ENCODE measurements around the gene RHOF. TPM values are rescaled to one million over a fixed set of nuclear protein-coding genes. Genes with fewer than 3 reads are reported as not detected.
A peak's percentile ranks its signal among the peaks of the same experiment; 100 is the strongest.

RHOF gene
- total RNA-seq, 1 experiment from 2014 or later = 1.6 TPM

DNA sequence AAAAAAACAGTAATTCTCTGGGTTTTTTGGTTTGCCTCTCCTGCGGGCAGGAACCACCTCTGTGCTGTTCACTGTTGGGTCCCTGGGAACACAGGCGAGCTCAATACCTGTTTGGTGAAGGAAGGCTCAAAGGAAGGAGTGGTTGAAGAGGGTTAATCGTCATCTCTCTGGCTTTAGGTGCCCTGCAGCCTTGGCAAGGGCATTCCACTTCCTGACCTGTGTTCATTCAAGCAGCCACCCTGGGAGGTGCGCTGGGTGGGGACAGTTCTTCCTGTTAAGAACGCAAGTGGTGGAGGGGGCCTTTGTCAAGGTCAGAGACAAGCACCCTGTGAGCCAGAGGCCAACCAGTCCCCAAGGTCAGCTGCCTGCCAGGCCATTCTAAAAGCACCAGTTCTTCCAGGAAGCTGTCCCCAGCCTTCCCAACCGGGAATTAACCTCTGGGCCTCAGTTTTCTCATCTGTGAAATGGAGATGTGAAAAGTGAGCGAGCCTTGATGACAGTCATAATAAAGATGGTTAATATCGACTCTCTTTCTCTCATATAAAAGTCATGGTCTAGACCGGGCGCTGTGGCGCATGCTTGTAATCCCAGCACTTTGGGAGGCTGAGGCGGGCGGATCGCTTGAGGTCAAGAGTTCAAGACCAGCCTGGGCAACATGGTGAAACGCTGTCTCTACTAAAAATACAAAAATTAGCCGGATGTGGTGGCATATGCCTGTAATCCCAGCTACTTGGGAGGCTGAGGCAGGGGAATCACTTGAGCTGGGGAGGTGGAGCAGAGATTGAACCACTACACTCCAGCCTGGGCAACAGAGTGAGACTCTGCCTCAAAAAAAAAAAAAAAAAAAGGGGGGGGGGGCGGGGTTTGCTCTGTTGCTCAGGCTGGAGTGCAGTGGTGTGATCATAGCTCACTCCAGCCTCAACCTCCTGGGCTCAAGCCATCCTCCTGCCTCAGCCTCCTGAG lies 6.1 kb downstream of the RHOF start:
- DNase-seq (ENCODE audit: low read depth in 1 of 2, low spot score in 2 of 2) = no peak
- Histone ChIP-seq H3K4me3 (no peak overlapping the region), H3K4me1 (replicated peaks) (peaks cover 20% of the 10 kb centered on the region), H3K9me3 (replicated peaks) (no peaks in the 10 kb centered on the region), H3K27me3 (replicated peaks) (no peaks in the 10 kb centered on the region), H3K36me3 (no peaks in the 10 kb centered on the region), H3K27ac (no peak overlapping the region)

DNA sequence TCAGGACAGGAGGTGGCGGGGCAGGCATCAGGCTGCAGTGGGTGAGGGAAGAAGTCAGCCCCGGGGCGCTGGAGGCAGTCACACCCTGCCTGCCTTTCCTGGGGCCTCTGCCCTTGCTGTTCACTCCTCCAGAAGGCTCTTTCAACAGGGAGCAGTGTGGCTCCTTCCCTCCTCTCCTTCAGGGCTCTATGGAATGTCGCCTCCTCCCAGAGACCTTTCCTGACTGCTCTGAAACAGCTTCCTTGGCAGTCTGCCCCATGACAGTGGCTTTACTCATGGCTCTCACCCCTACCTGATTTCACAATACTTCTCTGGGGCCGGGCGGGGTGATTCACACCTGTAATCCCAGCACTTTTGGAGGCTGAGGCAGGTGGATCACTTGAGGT lies 7.1 kb downstream of the RHOF start:
- Histone ChIP-seq H3K27ac (no peak overlapping the region), H3K27me3 (replicated peaks) (no peaks in the 10 kb centered on the region), H3K9me3 (replicated peaks) (no peaks in the 10 kb centered on the region), H3K36me3 (no peaks in the 10 kb centered on the region), H3K4me1 (replicated peaks) (peaks cover 24% of the 10 kb centered on the region), H3K4me3 (no peak overlapping the region)
- DNase-seq (ENCODE audit: low read depth in 1 of 2, low spot score in 2 of 2) = peak; percentile 49 to 73

DNA sequence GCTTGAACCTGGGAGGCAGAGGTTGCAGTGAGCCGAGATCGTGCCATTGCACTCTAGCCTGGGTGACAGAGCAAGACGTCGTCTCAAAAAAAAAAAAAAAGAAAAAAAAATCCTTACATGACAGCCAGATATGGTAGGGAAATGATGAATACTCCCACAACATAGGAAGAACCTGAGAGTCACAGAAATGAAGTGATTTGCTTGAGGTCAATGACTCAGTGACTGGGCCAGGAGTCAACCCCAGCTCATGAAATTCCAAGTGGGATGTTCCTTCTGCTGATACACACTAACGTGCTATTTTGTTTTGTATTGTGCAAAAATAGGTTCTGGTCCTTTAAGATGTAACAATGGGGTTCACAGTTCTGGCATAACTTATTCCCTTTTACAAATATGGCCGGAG lies 9.0 kb downstream of the RHOF start:
- Histone ChIP-seq H3K27ac (no peak overlapping the region), H3K36me3 (no peaks in the 10 kb centered on the region), H3K4me3 (no peak overlapping the region), H3K27me3 (replicated peaks) (no peaks in the 10 kb centered on the region), H3K9me3 (replicated peaks) (no peaks in the 10 kb centered on the region), H3K4me1 (replicated peaks) (peaks cover 24% of the 10 kb centered on the region)
- peak in 1 of 2 experiments; percentile 38 for DNase-seq (ENCODE audit: low read depth in 1 of 2, low spot score in 2 of 2)

DNA sequence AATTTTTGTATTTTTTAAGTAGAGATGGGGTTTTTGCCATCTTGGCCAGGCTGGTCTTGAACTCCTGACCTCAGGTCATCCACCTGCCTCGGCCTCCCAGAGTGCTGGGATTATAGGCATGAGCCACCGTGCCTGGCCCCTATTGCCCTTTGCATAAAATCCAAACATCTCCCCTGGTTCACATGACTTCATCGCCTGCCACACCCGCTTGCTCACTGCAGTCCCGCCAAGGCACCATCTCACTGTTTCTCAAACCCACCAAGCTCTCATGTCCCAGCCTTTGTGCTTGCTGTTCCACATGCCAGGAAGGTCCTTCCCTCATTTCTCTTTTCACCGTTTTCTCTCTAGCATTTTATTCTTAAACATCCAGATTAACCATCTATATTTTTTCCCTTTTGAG lies 9.7 kb downstream of the RHOF start:
- H3K4me1 ChIP-seq (replicated peaks) = peaks cover 24% of the 10 kb centered on the region
- H3K27me3 ChIP-seq (replicated peaks) = no peaks in the 10 kb centered on the region
- H3K9me3 ChIP-seq (replicated peaks) = no peaks in the 10 kb centered on the region
- no peak for DNase-seq (ENCODE audit: low read depth in 1 of 2, low spot score in 2 of 2)
- no peak overlapping the region for H3K27ac ChIP-seq
- no peaks in the 10 kb centered on the region for H3K36me3 ChIP-seq
- no peak overlapping the region for H3K4me3 ChIP-seq

DNA sequence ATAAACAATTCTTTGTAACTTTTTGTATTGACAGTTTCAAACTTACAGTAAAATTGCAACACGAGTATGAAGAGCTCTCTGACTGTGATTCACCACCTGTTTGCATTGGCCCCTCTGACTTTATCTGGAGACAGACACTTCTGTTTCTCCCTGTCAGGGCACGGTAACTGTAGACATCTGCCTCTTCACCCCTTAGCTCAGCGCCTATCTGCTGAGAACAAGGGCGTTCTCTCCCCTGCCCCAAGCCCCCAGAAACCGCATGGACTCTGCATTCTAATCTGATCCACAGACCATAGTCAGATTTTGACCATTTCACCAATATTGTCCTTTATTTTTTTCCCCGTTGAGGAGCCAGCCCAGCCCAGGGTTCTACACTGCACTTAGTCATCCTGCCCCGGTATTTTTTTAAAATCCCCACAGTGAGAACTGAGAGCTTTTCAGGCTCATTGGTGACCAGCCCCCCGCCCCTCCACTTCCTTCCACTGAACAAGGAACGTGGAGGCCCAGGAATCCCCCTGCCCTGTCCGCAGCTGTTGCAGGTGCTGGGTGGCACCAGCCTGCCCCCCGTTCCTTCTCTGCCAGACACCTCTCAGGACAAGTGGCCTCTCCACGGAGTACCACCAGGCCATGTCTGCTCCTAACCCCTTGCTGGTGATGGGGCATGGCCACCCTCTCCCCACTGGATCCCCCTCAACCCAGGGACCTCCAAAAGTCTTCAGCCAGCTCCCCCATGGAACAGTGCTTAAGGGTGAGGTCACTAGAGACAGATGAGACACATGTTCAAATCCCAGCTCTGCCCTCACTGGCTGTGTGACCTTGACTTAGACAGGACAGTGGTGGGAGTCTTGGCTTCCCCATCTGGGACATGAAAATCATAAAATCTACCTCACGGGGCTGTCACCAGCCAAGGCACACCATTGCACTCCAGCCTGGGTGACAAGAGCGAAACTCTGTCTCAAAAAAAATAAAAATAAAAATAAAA lies 11.2 kb downstream of the RHOF start:
- Histone ChIP-seq H3K27ac (no peak overlapping the region), H3K4me1 (replicated peaks) (peaks cover 24% of the 10 kb centered on the region), H3K36me3 (no peaks in the 10 kb centered on the region), H3K9me3 (replicated peaks) (no peaks in the 10 kb centered on the region), H3K27me3 (replicated peaks) (no peaks in the 10 kb centered on the region), H3K4me3 (no peak overlapping the region)
- no peak for DNase-seq (ENCODE audit: low read depth in 1 of 2, low spot score in 2 of 2)

DNA sequence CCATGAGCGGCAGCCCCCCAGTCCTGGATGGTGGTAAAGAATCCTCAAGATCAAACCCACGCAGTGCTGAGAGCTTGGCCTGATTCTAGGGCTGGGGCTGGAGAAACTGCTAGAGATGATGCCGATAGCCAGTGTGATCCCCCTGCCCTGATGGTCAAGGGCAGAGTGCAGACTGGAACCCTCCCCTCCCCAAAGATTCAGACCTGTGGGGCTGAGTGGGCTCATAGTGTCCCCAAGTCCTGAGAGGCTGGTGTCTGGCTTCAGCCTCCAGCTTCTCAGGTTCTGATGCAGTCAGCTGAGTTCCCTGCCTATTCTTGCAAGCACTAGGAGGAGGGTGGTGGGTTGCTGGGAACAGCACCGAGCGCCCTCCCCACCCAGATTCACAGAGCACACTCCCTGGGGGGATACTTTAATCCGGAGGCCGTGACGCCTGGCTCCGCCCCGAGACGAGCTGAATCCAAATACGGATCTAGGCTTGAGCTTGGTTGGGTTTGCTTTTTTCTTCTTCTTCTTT lies 11.9 kb downstream of the RHOF start:
- Histone ChIP-seq H3K4me1 (replicated peaks) (peaks cover 23% of the 10 kb centered on the region), H3K27me3 (replicated peaks) (no peaks in the 10 kb centered on the region), H3K4me3 (no peak overlapping the region), H3K36me3 (no peaks in the 10 kb centered on the region), H3K27ac (no peak overlapping the region), H3K9me3 (replicated peaks) (no peaks in the 10 kb centered on the region)
- no peak for DNase-seq (ENCODE audit: low read depth in 1 of 2, low spot score in 2 of 2)

DNA sequence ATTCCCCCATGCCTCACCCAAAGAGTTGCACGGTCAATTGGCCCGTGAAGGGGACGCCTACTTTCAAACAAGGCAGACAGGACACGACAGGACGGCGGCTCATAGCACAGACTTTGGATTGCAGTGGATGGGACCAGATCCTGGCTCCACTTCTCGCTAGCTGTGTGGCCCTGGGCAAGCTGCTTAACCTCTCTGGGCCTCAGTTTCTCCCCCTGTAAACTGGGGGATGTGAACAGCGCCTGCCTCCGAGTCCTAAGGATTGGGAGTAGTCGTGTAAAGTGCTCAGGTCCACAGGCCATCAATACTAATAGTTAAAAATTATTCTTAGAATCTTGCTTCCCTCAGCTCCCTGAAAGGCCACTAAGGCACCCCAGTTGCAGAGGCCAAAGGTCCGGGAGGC lies 13.1 kb downstream of the RHOF start:
- H3K4me1 ChIP-seq (replicated peaks) = peaks cover 21% of the 10 kb centered on the region
- H3K4me3 ChIP-seq = no peak overlapping the region
- DNase-seq (ENCODE audit: low read depth in 1 of 2, low spot score in 2 of 2) = no peak
- H3K27ac ChIP-seq = no peak overlapping the region
- H3K27me3 ChIP-seq (replicated peaks) = no peaks in the 10 kb centered on the region
- H3K9me3 ChIP-seq (replicated peaks) = no peaks in the 10 kb centered on the region
- peaks cover 5% of the 10 kb centered on the region; the same call in 1 of the 2 replicates for H3K36me3 ChIP-seq

DNA sequence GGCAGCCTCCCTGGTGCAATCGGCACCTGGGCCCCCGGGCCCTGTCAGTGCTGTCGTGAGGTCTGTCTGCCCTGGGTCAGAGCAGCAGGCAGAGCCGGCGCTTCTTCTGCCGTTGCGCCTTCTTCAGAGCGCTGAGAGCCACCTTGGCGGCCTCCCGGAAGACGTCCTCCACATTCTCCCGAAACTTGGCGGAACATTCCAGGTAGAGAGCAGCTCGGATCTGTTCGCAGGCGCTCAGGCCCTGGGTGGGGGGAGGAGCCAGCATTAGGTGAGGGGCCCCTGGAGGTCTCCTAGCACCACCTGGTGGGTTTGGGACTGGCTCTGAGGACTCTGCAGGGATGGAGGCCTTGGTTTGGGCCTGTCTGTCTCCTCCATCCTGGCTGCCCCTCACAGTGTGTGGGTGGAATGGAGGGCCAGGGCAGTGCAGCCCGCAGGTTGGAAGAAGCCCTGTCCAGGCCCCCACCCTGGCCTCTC lies 14.0 kb downstream of the RHOF start:
- H3K9me3 ChIP-seq (replicated peaks) = no peaks in the 10 kb centered on the region
- no peak overlapping the region for H3K27ac ChIP-seq
- H3K4me3 ChIP-seq = no peak overlapping the region
- DNase-seq (ENCODE audit: low read depth in 1 of 2, low spot score in 2 of 2) = no peak
- H3K36me3 ChIP-seq = peaks cover 5% of the 10 kb centered on the region; the same call in 1 of the 2 replicates
- H3K4me1 ChIP-seq (replicated peaks) = peaks cover 16% of the 10 kb centered on the region
- H3K27me3 ChIP-seq (replicated peaks) = no peaks in the 10 kb centered on the region

DNA sequence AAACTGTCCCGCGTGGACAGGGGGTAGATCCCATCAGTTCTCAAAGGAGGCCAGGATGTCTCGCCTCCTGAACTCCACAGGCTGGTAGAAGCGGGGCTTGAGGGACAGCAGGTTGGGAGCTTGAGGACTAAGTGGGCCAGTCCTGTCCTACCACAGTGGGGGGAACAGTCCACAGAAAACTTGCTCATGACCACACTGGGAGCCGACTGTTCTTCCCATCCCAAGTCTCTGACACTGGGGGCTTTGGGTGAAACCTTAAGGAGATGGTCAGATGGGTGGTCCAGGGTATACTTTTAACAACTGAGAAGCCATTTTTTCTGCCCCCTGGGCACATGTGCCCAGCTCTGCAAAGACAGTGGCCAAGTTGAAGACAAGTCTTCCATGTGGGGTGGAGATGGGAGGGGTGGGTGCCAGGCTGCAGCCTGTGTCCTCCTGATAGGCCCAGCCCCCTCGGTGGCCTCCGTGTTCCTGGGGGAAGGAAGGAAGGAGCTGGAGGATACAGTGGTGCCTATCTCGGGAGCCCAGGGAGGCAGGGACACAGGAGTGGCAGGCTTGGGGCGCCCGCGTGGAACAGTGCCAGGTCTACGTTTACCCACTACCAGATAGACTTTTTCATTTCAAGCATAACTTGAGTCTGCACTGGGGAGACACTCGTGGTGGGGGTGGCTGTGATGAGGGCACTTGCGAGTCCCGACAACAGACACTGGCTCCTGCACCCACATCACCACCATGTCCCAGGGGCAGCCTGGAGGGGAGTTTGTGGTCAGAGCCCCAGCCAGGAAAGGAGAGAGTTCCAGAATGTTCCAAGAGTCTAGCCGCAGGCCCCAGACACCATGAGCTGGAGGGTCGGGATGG lies 14.7 kb downstream of the RHOF start:
- Histone ChIP-seq H3K27me3 (replicated peaks) (no peaks in the 10 kb centered on the region), H3K9me3 (replicated peaks) (no peaks in the 10 kb centered on the region), H3K27ac (no peak overlapping the region), H3K36me3 (peaks cover 5% of the 10 kb centered on the region; the same call in 1 of the 2 replicates), H3K4me3 (no peak overlapping the region), H3K4me1 (replicated peaks) (peaks cover 11% of the 10 kb centered on the region)
- no peak for DNase-seq (ENCODE audit: low read depth in 1 of 2, low spot score in 2 of 2)

DNA sequence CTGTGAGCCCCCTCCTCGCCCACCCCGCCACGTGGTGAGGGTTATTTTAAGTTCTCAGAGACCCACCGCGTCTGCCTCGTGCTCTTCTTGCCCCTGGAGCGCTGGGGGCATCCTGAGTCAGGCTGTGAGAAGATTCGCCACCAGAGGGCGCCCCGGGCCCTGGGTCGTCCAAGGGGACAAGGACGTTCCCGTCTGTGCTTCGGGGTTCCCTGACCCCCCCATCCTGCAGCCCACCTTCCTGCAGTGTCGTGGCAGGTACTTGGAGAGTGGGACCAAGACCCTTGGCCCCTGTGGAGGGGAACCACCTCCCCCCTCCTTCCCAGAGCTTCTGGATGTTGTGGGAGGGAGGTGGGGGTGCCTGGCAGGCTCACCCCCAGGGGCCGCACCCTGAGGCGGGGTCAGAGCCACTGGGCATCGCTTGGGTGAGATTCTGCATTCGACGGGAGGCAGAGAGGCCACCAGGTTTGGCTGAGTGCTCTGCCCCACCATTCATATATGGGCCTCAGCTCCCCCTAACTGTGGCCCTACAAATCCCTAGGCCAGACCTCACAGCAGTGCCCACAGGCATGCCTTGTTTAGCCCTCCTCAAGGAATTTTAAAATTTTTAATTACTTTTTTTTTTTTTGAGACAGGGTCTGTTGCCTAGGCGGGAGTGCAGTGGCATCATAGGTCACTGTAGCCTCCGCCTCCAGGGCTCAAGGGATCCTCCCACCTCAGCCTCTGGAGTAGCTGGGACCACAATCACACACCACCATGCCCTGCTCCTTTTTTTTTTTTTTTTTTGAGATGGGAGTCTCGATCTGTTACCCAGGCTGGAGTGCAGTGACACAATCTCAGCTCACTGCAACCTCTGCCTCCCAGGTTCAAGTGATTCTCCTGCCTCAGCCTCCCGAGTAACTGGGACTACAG lies 17.0 kb downstream of the RHOF start:
- no peak overlapping the region for H3K27ac ChIP-seq
- no peaks in the 10 kb centered on the region for H3K27me3 ChIP-seq (replicated peaks)
- DNase-seq (ENCODE audit: low read depth in 1 of 2, low spot score in 2 of 2) = peak; percentile 53 to 78
- H3K36me3 ChIP-seq = peaks cover 8% of the 10 kb centered on the region; the same call in 1 of the 2 replicates
- H3K4me3 ChIP-seq = no peak overlapping the region
- H3K9me3 ChIP-seq (replicated peaks) = no peaks in the 10 kb centered on the region
- peaks cover 11% of the 10 kb centered on the region for H3K4me1 ChIP-seq (replicated peaks)

DNA sequence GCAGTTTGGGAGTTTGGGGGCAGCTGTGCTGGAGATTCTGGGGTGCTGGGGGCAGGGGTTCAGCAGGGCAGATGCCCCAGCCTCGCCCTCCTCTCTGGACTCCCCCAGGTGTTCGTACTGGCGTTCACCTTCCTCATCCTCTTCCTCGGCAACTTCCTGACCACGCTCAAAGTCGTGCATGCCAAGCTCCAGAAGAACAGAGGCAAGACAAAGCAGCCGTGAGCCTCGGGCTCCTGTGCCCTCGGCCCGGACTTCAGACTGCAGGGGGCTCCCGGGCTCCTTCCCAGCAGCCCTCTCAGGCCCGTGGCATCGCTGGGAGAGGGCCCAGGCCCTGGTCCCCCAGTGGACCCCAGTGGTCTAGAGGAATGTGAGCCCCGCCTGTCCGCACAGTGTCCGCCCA lies 18.0 kb downstream of the RHOF start:
- peaks cover 11% of the 10 kb centered on the region for H3K4me1 ChIP-seq (replicated peaks)
- H3K36me3 ChIP-seq = peaks cover 8% of the 10 kb centered on the region; the same call in 1 of the 2 replicates
- H3K9me3 ChIP-seq (replicated peaks) = no peaks in the 10 kb centered on the region
- no peak overlapping the region for H3K4me3 ChIP-seq
- no peak for DNase-seq (ENCODE audit: low read depth in 1 of 2, low spot score in 2 of 2)
- no peaks in the 10 kb centered on the region for H3K27me3 ChIP-seq (replicated peaks)
- H3K27ac ChIP-seq = no peak overlapping the region

DNA sequence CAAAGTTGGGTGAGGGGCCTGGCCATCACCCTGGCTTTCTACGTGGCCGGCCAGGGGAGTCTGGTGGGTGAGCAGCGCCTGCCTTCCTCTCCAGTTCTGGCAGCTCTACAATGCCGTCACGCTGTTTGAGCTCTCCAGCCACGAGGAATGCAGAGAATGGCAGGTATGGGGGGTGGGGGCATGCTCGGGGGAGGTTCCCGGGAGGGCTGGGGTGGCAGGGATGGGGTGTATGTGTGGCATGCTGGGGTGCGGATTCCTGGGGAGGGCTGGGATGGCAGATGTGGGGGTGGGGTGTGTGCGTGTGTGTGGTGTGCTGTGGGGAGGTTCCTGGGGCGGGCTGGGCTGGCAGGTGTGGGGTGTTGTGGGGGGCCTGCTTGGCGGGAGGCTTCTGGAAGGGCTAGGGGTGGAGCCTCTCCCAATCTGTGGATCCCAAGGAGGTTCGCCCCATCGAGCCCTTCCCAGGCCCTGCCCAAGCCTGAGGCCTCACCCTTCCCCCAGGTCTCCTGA lies 18.5 kb downstream of the RHOF start:
- peaks cover 11% of the 10 kb centered on the region for H3K4me1 ChIP-seq (replicated peaks)
- H3K9me3 ChIP-seq (replicated peaks) = no peaks in the 10 kb centered on the region
- H3K36me3 ChIP-seq = peaks cover 8% of the 10 kb centered on the region; the same call in 1 of the 2 replicates
- no peak for DNase-seq (ENCODE audit: low read depth in 1 of 2, low spot score in 2 of 2)
- no peak overlapping the region for H3K4me3 ChIP-seq
- H3K27ac ChIP-seq = no peak overlapping the region
- H3K27me3 ChIP-seq (replicated peaks) = no peaks in the 10 kb centered on the region
